GM19043 (cell line): ENCODE results near the gene EMC9.

Source experiments
- ATAC-seq: cut with Tn5 transposase; IDR thresholded peaks from one replicate; pipeline ENCODE4 v1.9.1; 2021; ENCODE audit warnings: low read depth; ENCODE audit not compliant: unreplicated experiment

EMC9 gene, protein sequence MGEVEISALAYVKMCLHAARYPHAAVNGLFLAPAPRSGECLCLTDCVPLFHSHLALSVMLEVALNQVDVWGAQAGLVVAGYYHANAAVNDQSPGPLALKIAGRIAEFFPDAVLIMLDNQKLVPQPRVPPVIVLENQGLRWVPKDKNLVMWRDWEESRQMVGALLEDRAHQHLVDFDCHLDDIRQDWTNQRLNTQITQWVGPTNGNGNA

DNA sequence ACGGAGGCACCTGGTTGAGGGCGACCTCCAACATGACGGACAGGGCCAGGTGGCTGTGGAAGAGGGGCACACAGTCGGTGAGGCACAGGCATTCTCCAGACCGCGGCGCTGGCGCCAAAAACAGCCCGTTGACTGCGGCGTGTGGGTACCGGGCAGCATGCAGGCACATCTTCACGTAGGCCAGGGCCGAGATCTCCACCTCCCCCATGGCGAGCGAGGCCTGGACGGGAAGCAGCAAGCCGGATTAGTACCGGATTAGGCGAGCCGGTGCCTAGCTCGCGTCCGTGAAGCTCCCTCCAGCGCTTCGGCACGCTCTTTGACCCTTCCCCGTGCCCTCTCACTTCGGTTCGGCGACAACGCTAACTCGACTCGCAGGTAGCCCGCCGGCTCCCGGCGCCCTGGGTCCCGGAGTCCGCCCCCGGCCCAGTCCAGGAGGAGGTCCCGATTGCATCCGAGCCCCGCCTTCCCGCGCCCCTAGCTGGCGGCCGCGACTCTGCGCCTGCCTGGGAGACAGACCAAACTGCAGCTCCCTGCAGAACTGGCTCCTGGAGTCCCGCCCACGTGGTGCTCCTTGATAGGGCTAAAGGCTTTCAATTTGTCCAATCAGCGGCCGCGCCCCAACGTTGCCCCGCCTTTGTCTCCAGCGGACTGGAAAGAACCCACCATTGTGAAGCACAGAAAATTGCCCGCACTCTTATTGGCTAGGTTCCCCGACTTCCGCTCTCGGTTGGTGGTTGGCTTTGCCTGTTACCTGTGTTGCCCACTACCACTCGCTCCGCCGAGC is at the start of gene EMC9:
EMC9 (minus strand) TSS at position 495 of the 784 bp plus-strand sequence; CDS start at position 208, 287 bp downstream.
- ATAC-seq: peak; percentile 86

DNA sequence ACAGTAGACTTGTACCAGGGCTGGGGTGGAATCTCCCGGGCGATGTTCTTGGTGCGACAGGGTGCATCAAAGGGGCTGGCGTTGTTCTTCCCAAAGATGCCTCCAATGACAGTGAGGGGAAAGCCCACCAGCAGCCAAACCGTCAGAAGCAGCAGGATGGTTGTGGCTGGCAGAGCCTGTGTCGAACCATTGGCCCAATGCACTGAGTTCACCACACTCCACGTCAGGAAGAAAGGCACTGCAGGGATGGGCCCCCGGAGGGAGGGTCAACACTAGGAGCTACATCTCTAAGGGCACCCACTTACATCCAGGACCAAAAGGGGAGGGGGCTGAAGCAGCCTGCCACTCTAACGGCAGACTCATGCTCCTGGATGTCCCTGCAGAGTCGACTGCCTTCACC is 49.0 kb upstream of the EMC9 start:
- no peak for ATAC-seq

DNA sequence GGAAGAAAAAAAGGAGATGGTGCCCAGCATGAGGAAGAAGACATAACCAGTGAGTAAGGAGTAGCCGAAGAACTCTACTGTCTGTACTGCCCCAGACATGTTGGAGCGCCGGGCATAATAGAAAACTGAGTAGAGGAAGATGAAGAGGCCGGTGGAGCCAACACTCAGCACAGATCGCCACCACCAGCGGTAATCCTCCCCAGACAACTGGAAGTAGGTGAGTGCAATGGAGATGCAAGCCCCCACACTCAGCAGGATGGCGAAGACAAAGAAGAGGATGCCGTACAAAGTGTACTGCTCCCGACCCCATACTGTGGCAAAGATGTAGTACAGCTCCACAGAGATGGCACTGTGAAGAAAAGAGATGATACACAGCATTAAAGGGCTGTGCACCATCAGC is 48.1 kb upstream of the EMC9 start:
- ATAC-seq: no peak

DNA sequence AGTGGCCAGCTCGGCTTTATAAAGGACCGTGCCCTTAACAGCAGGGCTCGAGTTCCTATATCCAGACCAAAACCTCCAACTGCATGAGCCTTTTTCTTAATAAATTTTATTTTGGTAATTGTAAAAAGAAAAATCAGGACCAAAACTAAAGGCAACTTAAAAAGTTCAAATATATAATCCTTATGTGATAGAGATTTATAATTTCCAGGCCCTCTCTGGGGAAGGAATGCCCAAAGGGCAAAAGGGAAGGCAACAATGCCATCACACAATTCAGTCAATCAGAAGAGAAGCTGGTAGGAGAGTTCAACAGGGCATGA is 47.6 kb upstream of the EMC9 start:
- no peak for ATAC-seq

DNA sequence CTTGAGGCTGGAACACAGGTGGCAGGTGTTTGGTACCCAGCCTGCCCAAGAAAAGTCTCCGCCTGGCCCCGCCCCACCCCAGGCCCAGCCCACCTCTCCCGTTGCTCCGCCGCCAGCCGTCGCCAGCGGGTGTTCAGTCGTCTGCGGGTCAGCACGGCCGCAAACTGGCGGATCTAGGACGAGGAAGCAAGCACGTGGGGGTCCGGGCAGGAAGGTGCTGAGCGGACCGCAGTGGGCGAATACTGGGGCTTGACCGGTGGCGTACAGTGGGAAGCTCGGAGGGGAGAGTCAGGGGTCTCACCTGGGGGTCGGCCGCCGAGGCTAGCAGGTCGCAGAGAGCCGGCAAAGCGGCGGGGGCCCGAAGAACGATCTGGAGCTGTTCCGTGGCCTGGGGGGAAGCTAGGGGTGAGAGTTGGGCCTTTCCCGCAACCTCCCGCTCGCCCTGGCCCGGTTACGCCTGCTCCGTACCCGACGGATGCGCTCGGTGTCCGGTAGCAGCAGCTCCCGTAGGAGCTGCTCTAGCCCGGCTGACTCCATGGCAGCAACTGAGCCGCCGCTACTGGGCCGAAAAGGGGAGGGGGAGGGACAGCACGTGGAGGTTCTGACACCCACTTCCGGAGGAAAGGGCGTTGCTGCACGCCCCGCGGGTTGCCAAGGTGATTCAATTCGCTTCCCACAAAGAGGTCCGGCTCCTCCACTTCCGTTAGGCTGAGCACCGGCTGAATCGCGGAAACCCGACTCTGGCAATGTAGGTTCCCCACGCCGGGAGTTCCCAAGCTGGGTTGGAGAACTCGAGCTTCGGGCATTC is 47.1 kb upstream of the EMC9 start, which contains the start of gene IPO4:
IPO4 (minus strand) TSS at position 566 of the 808 bp plus-strand sequence; CDS start at position 537, 29 bp downstream.
- ATAC-seq: peak; percentile 88

DNA sequence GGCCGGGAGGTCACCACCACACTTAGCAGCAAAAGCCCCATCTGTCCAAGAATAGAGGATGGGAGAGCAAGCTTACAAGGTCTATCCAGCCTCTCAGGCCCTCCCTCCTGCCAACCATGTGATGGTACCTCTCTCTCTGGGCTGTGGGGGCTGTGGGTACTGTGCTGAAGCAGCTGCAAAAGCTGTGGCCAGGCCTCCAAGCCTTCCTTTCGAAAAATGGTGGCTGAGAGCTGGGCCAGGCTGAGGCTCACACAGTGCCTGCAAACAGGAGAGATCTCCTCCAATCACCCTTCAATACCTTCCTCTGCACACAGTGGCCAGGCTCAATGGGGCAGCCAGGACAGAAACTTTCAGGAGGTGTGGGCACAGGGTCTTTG is 46.1 kb upstream of the EMC9 start:
- no peak for ATAC-seq

DNA sequence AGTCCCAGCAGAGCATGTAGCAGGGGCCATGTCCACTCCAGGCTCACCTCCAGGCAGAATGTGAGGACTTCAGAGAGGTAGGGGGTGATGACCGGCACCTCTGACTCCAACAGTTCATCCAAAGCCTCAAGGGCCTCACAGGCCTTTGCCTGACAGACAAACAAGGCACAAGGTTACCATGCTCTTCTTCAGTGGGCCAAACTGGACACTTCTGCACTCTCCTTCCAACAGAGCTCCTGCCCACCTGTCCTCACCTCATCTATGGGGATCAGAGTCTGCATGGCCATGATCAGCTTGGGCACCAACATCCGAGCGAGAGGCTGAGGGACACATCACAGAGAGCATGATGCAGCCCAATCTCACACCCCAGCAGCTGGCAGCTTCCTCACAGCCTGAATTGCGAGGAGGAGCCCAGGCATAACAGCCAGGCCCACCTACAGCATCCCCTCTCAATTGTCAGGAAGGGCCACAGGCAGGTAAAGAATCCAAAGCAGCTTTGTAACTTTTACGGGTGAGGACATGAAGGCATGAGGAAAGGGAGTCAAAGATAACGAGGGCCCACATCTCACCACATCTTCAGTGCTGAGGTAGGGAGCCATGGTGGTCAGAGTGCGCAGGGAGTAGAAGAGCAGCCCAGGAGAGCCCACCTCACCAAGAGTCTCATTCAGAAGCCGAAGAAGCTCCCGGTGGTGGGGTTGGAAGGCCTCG is 45.6 kb upstream of the EMC9 start:
- no peak for ATAC-seq

DNA sequence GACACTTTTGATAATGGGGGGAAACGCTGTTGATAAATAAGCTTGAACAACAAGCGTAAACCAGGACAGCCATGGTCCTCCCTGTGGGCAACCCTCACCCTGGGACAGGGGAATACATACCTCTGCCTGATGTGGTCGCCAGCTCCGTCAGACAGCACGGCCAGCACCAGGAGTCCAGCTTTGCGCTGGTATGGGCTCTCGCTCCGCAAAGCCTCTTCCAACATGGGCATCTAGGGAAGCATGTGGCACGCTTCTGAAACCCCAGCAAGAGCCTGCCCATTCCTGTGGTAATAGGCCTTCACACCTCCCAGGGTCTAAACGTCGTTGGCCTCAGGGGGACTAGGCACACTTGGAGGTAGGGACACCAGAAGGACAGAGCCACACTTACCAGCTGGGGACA is 44.4 kb upstream of the EMC9 start:
- no peak for ATAC-seq

DNA sequence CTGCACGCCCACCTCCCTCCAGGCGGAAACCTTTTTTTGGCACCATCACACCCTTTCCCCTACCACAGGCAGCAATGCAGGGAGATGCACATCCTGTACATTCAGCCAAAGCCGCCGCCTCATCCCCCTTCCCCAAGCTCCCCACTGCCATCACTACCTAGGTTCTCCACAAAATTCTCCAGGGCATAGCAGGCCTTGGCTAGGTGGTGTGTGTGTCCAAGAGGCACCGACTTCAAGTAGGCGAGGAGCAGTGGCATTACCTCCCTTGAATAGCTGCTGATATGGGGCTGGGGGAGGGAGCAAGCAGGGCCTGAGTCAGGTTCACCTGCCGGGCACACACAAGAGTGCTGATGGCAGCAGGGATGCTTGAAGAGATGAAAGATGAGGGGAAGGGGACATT is 43.6 kb upstream of the EMC9 start:
- no peak for ATAC-seq

DNA sequence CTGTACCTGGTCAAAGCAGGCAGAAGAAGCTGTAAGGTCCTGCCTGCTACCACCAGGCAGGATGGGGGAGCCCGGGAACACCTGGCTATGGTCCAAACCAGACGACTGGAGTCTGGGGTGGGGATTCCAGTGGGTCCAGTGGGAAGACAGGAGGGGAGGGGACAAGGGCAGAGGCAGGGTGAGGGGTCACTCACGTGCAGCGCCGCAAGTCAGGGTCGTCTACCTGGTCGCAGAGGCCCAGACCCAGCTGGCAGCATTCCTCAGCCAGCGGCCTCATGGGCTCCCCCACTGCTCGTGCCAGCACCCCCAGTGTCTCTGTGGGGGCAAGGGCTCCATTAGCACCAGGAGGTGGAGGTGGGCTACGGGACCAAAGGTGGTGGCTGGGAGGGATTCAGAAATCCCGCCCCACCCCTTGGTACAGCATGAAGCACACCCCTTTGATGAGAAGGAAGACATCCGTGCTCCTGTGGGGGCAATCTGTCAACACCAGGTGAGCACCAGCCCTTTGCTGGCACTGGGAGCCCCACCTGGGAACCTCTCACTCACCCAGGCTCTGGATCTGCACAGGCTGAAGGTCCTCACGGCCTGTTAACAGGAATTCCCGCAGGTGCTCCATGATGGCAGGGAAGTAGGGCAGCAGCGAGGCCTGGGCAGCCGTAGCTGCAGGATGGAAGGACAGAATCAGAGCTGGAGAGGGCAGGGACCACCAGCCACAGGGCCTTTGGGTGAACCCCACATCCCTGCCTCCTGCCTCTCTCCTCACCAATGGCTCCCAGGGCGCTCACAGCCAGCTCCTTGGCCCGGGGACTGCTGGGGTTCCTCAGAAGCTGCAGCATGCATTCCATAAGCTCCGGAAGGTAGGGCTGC is 42.9 kb upstream of the EMC9 start:
- ATAC-seq: no peak

DNA sequence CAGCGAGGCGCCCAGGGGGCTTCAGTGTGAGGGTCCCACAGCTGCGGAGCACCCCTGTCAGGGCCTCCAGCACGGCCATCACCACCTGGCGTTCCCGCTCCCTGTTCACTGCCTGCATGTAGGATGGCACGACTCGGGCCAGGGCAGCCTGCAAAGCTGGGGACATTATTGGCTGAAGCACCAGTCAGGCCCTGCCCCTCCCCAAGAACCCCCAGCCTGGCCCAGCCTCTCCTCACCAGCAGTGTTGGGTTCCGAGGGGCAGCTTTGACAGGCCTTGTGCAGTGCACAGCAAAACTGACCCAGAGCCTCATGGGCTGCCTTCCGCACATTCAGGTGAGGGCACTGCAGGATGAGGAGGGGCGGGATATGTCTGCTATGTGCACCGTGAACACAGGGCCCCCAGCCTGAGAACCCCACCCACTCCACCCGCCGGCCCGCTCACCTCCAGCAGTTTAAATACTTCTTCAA is 41.7 kb upstream of the EMC9 start:
- ATAC-seq: no peak

DNA sequence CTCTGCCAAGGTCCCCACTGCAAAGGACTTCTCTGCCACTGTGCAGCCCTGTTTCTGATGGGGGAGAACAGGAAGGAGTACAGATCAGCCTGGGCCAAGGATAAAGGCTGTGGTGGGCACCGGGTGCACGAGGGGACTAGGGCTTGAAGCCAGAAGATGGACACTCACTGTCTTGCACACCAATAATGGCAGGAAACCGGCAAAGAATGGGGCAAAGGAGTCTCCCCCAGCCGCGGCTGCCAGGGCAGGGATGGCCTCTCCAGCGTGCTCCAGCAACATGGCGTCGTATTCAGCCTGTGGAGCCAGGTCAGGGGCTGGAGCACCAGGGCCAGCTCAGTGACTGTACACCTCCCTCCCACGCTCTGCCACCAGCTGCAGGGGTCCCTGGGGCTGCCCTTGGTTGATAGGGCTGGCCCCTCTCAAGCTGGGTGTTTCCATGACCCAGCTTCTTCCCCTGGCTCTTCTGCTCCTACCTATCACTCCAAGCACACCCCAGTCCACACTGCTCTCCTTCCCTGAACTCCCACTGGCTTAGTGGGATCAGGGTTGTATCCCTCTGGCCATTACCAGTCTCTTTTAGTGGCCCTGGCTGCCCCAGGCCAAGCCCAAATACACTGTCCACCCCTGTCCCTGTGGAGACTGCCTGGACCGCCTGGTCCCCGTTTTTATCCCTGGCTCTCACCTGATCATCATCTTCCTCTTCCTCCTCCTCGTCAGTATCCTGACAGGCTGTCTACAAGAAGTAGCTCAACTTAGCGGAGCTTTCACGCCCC is 40.9 kb upstream of the EMC9 start:
- no peak for ATAC-seq

DNA sequence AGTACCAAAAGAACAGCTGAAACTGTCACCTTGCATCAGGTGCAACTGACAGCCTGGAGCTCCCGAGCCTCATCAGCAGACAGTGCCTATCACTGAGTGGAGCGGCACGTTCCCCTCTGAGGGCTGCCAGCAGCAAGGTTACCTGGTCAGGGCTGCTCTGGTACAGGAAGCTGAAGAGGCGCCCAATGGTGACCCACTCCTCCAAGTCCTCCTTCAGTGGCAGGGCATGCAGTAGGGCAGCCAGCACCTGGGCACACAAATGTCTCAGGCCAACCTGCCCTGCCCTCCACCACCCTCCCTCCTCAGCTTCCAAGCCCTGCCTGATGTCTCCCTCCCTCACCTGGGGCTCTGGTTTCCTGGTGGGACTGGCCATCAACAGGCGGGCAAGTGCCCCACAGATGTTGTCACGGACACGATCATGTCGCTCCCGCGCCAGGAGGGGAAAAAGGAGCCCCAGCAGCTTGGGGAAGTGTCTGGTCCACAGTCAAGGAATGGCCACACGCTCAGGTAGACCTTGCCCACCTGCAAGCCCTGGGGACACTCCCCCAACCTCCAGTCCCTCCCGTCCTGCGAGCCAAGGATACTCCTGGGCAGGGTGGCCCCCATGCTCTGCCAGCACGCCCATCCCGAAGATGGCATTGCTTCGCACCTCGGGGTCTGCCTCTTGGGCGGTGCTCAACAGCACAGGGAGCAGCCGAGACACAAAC is 40.1 kb upstream of the EMC9 start:
- no peak for ATAC-seq

DNA sequence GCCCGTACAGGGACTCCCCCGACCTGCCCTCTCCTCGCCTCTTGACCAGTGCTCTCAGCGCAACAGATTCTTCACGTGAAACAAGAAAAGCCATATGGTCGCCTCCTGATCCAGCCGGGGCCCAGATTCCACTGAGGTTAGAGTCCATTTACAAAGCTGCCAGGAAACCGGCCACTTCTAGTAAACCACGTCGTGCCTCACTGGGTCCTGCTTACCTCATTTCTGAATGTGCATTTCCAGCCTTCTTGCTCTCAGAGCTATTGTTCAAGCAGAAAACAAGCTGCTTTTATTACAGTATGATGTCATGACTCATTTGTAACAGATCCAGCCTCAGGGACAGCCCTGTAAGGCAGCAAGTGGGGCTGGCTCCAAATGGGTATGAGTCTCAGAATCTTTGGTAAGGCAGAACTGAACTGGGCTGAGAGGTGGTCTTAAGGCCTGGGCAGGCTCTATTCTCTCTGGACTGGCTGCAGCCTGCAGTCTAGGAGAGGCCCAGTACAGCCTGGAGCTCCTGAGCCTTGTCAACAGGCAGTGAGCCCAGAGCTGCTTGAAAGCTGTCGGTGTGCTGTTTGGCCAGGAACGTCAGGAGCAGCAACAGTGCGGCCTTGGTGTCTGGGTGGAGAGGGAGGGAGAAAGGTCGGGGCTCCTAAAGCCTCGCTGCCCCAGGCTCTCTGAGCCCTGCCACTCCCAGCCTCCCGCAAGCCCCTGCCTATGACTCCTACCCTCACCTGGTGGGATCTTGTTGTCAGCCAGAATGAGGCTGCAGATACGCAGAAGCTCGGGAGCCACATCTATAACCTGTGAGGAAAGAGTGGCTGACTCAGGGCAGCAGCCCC is 38.8 kb upstream of the EMC9 start:
- ATAC-seq: no peak

DNA sequence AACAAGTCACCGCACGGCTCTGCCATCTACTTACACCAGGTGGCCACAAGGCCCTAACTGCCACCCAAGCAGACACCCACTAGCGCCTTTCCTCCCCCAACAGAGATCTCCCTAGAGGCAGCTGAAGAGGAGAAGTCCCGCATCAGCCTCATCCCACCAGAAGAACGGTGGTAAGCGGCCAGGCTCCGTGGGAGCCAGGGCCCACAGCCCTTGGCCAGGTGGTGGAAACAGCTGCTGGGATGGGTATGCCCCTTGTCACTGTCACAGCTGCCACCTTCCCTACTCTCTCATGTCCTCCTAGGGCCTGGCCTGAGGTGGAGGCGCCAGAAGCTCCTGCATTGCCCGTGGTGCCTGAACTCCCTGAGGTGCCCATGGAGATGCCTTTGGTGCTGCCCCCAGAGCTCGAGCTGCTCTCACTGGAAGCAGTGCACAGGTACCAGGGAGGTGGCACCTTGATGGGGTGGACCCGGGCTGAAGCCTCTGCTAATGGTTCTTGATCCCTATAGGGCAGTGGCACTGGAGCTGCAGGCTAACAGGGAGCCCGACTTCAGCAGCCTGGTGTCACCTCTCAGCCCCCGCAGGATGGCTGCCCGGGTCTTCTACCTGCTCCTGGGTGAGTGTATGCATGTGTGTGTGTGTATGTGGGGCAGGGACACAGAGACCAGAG is 38.0 kb upstream of the EMC9 start:
- no peak for ATAC-seq

DNA sequence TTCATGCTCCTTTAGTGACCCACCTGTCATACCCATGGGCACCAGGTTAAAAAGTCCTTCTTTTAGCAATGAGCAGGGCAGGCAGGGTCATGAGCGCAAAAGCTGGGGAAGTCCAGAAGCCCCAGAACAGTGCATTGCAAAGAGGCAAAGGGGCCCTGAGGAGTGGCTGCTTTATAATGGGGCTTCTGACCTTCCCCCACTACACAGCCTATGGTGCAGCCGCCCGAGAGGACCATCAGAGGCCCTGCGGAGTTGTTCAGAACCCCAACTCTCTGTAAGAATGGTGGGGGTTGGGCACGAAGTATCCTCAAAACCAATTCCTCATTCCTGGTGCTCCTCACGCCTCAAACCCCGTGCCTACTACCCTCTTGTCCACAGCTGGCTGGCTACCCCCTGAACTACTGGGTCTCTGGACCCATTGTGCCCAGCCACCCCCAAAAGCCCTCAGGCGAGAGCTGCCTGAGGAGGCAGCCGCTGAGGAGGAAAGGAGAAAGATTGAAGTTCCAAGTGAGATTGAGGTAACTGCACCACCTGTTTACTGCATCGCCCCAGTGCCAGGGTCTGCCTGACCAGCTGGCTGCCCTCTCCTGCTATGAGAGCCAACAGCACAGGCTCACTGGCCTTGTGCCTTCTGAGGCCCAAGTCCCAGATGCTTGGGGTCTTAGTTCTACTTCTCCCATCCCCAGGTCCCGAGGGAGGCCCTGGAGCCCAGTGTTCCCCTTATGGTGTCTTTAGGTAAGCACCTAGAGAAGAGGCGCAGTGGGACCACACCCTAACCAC is 37.2 kb upstream of the EMC9 start:
- no peak for ATAC-seq
